ENCODE measurements around the gene LRP5. TPM values are rescaled to one million over a fixed set of nuclear protein-coding genes. Genes with fewer than 3 reads are reported as not detected.
A peak's percentile ranks its signal among the peaks of the same experiment; 100 is the strongest.
"Not testable (repeated sequence)": the region's sequence is repeated elsewhere in the genome, so short reads cannot be mapped to it uniquely, and the experiment has no call there.

LRP5 gene
- total RNA-seq, 1 donor from 2014 or later, result 65.0 TPM

GRCh38 chr11:68472778-68473177 is 160.4 kb downstream of the LRP5 start:
- no peak for TF ChIP-seq CTCF (conservative IDR thresholded peaks at IDR 0.05)
- H3K9me3 Mint-ChIP-seq, result peaks cover 19% of the 10 kb centered on the region
- peaks cover 37% of the 10 kb centered on the region for H3K4me1 Mint-ChIP-seq (ENCODE audit: unreplicated experiment)
- DNase-seq (ENCODE audit: extremely low spot score, unreplicated experiment), result no peak
- no peak overlapping the region for H3K27ac Mint-ChIP-seq
- no peak overlapping the region for H3K4me3 Mint-ChIP-seq
- peaks cover 59% of the 10 kb centered on the region for H3K36me3 Mint-ChIP-seq
- H3K27me3 Mint-ChIP-seq, result no peaks in the 10 kb centered on the region

GRCh38 chr11:68473693-68474092 is 161.3 kb downstream of the LRP5 start:
- Mint-ChIP-seq H3K36me3 (peaks cover 54% of the 10 kb centered on the region), H3K9me3 (peaks cover 19% of the 10 kb centered on the region), H3K4me3 (no peak overlapping the region), H3K27ac (no peak overlapping the region), H3K4me1 (ENCODE audit: unreplicated experiment) (peaks cover 28% of the 10 kb centered on the region), H3K27me3 (no peaks in the 10 kb centered on the region)
- DNase-seq (ENCODE audit: extremely low spot score, unreplicated experiment), result no peak
- no peak for TF ChIP-seq CTCF (conservative IDR thresholded peaks at IDR 0.05)

- not testable (repeated sequence) for H3K27ac Mint-ChIP-seq; DNase-seq (ENCODE audit: extremely low spot score, unreplicated experiment); H3K27me3 Mint-ChIP-seq; H3K4me3 Mint-ChIP-seq
- H3K9me3 Mint-ChIP-seq, result peaks cover 19% of the 10 kb centered on the region
- H3K36me3 Mint-ChIP-seq, result peaks cover 56% of the 10 kb centered on the region
- H3K4me1 Mint-ChIP-seq (ENCODE audit: unreplicated experiment), result peaks cover 14% of the 10 kb centered on the region
Observed at GRCh38 chr11:68475626-68476025, 163.2 kb downstream of the LRP5 start.

- H3K27me3 Mint-ChIP-seq, result no peaks in the 10 kb centered on the region
- H3K36me3 Mint-ChIP-seq, result peaks cover 38% of the 10 kb centered on the region
- H3K9me3 Mint-ChIP-seq, result peaks cover 4% of the 10 kb centered on the region
- H3K4me3 Mint-ChIP-seq, result no peak overlapping the region
- no peak overlapping the region for H3K27ac Mint-ChIP-seq
- DNase-seq (ENCODE audit: extremely low spot score, unreplicated experiment), result no peak
- no peak for TF ChIP-seq CTCF (conservative IDR thresholded peaks at IDR 0.05)
- peaks cover 11% of the 10 kb centered on the region for H3K4me1 Mint-ChIP-seq (ENCODE audit: unreplicated experiment)
Observed at GRCh38 chr11:68479390-68479789, 167.0 kb downstream of the LRP5 start.

GRCh38 chr11:68480193-68480592 is 167.8 kb downstream of the LRP5 start:
- no peak overlapping the region for H3K4me3 Mint-ChIP-seq
- H3K9me3 Mint-ChIP-seq, result peaks cover 4% of the 10 kb centered on the region
- H3K36me3 Mint-ChIP-seq, result peaks cover 36% of the 10 kb centered on the region
- no peak for TF ChIP-seq CTCF (conservative IDR thresholded peaks at IDR 0.05)
- peaks cover 11% of the 10 kb centered on the region for H3K4me1 Mint-ChIP-seq (ENCODE audit: unreplicated experiment)
- DNase-seq (ENCODE audit: extremely low spot score, unreplicated experiment), result no peak
- no peaks in the 10 kb centered on the region for H3K27me3 Mint-ChIP-seq
- no peak overlapping the region for H3K27ac Mint-ChIP-seq

- Mint-ChIP-seq H3K36me3 (peaks cover 39% of the 10 kb centered on the region), H3K27me3 (no peaks in the 10 kb centered on the region), H3K4me1 (ENCODE audit: unreplicated experiment) (peaks cover 11% of the 10 kb centered on the region), H3K9me3 (peaks cover 4% of the 10 kb centered on the region), H3K27ac (peak overlapping the region; percentile 4), H3K4me3 (no peak overlapping the region)
- no peak for DNase-seq (ENCODE audit: extremely low spot score, unreplicated experiment)
- no peak for TF ChIP-seq CTCF (conservative IDR thresholded peaks at IDR 0.05)
Observed at GRCh38 chr11:68480852-68481510, 168.6 kb downstream of the LRP5 start.

All from type B pancreatic cell (in vitro differentiated cells).